GM18511 (cell line): ENCODE measurements around the gene ABCB4.

Source experiments
- ATAC-seq: cut with Tn5 transposase; IDR thresholded peaks from one replicate; pipeline ENCODE4 v1.9.1; 2021; ENCODE audit warnings: mild to moderate bottlenecking, moderate library complexity; ENCODE audit not compliant: unreplicated experiment

Gene ABCB4

GRCh38 chr7:87359366-87359765 is 116.1 kb downstream of the ABCB4 start:
- ATAC-seq = no peak

GRCh38 chr7:87356448-87356847 is 119.0 kb downstream of the ABCB4 start:
- no peak for ATAC-seq

- no peak for ATAC-seq
Measured at GRCh38 chr7:87354749-87355148, 120.7 kb downstream of the ABCB4 start.
